ENCODE data around the gene APBB2.

- TF ChIP-seq CTCF (conservative IDR thresholded peaks at IDR 0.05) (no peak), ZFX (IDR thresholded peaks at IDR 0.05) (no peak)
These were observed 287.3 kb downstream of the APBB2 start for GRCh38 chr4:40927074-40927473.
